Stimulated activated CD4-positive, alpha-beta T cell treated with anti-CD3 and anti-CD28 coated beads, Interleukin-4, amount 100 ng/mL, for 24 hours (primary cell): ENCODE data around the gene SGCD.

ENCODE experiments used
- DNase-seq: peaks from one replicate; pipeline ENCODE4 v3.0.0-alpha.2; 2020

The SGCD gene

DNA sequence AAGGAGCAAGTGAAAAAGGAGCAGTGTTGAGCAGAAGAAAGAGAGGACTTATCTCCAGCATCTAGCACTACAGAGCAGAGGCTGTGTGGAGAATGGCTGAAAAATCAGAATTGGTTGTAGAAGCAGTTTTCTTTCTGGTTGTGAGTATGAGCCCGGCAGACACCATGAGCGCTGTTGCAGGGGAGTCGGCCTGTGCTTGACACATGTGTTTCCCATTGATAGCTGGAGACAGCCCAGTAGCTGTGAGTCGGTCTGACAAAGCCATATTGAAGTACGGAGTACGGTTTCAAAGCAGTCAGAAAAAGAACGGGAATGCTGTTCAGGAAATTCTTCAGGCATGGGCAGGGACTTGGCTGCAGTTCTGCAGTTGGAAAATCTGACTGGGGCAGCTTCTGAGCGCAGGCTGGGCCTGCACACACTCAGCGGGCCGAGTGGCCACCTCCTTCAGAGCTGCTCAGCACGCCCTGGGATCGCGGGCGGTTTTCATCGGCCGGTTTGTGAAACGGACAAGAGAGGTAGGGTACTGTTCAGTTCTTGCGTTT, at the start of gene SGCD:
SGCD (plus strand) TSS at position 447 of the 542 bp plus-strand sequence.
- DNase-seq, result no peak

DNA sequence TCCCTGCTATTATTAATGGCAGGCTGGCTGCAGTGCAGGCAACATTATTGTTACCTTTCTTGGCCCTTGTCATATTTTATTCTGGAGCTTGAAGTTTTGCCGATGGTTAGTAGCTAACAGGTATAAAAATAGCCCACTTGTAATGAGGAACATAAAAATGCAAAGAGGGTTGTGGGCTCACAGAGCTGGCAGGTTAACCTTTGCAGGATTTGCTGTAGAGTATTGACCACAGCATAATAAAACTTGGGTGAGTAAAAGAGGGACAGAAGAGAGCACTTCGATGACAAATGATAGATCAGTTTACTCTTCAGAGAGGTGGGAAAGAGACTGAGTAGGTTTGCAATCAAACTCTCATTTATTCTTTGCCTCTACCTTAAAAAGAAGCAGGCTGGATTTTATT, 49.7 kb upstream of the SGCD start:
- no peak for DNase-seq

GRCh38 chr5:156295431-156295830, 31.5 kb upstream of the SGCD start:
- DNase-seq, result no peak

- DNase-seq, result no peak
These were observed 16.8 kb upstream of the SGCD start for GRCh38 chr5:156310115-156310514.

DNA sequence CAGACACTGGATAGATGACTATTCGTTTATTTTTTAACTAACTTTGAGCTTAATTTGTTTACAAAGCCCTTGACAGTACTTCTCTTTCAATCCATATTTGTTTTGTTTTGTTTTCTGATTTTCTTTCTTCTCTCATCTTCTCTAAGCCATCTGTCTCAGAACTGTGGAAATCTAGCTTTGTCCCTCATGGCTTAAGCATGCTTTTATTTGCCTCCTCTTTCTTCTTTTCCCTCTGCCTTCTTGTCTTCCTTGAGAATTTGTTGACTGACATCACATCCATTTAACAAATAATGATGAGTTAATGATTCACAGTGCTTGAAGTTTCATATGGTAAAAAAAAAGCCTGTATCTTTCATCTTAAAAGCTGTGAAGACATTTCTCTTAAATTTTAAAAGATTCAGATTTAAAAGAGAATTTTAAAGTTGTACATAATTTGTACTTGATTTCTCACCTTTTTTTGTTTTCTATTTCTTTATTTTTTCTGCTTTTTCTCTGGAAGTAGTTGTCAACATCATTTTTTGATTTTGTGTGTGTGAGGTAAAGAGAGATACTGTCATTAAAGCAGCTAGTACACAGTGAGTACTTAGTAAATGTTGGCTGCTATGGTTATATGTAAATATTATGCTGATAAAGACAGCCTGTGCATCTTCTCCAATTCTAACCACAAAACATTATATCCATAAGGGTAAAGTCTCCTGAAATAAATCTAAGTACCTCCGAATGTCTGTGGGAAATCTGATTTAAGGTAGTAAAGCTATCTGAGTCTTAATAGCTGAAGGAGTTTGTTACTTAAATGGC, 13.9 kb upstream of the SGCD start:
- DNase-seq, result no peak

GRCh38 chr5:156314416-156314815, 12.5 kb upstream of the SGCD start:
- no peak for DNase-seq

DNA sequence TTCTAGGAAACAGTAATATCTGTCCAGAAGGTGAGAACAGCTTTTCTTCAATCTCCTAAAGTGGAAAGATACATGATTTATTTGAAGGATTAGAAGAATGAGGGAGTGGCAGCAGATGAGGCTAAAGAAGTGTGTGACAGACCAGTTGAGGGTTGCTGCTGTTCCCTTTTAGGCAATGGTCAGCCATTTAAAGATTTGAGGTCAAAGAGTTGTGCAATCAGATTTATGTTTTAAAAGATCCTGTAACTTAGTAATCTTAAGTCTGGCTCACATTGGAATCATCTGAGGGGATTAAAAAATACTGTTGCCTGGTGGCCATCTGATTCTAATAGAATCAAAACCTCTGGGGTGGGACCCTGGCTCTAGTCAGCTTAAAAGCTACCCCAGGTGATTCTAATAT, 4.3 kb upstream of the SGCD start:
- DNase-seq, result no peak

GRCh38 chr5:156327296-156327695, 332 bp downstream of the SGCD start:
- no peak for DNase-seq

- DNase-seq, result no peak
These were observed 1.2 kb downstream of the SGCD start for GRCh38 chr5:156328161-156328560.

DNA sequence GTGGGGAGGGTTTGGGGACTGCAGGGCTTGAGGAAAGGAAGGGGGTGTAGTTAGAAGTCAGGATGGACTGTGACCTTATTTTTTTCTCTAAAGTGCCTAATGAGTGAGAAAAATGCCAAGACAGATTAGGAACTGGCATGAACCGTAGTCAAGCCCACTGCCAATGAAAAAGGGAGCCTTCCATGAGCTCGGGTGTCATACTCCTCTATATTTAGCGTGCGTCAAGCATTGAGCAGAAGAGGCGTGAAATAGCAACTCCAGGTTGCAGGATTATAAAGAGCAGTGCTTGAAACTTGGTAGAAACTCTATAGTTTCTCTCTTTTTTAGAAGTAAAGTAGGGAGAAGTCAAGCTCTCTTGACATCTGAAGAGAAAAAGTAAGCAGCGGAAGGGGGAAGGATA, 1.8 kb downstream of the SGCD start:
- DNase-seq, result no peak

- no peak for DNase-seq
These were observed 2.2 kb downstream of the SGCD start for GRCh38 chr5:156329171-156329611.

GRCh38 chr5:156330141-156330870, 3.3 kb downstream of the SGCD start:
- no peak for DNase-seq

DNA sequence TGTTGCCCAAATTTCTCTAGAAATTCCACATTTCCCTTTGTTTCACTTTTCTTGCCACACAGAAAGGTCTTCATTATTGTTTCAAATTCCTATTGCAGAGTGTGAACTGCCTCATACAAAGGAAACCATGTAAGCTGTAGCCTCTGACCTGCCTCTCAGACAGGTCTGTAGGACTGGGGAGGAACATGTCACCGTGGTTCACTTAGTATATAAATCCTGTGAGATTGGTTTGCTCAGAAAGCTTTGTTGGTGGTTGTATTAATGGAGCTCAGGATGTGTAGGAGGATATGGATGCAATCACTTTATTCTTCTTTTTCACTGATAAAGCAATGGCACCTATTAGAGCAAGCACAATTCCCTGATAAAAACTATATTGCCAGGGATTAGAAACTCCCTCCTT, 4.2 kb downstream of the SGCD start:
- DNase-seq, result no peak

GRCh38 chr5:156331845-156332244, 4.9 kb downstream of the SGCD start:
- DNase-seq, result no peak

DNA sequence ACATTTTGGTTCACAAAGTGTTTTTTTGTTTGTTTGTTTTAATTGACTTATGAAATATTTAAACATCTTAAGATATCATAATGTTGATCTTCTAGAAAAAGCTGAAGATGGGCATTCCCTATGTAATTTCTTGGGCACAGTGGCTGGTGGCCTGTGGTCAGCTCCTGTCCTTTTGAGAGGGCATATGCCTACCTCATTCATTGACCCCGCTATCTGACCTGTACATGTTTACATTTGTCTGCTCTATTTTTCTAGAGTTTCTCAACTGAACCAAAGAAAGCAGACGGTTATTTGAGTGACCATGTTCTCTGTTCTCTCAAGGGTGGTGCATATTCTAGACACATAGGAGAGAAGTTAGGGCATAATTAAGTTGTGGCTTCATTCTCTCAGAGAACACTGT, 5.3 kb downstream of the SGCD start:
- no peak for DNase-seq

DNA sequence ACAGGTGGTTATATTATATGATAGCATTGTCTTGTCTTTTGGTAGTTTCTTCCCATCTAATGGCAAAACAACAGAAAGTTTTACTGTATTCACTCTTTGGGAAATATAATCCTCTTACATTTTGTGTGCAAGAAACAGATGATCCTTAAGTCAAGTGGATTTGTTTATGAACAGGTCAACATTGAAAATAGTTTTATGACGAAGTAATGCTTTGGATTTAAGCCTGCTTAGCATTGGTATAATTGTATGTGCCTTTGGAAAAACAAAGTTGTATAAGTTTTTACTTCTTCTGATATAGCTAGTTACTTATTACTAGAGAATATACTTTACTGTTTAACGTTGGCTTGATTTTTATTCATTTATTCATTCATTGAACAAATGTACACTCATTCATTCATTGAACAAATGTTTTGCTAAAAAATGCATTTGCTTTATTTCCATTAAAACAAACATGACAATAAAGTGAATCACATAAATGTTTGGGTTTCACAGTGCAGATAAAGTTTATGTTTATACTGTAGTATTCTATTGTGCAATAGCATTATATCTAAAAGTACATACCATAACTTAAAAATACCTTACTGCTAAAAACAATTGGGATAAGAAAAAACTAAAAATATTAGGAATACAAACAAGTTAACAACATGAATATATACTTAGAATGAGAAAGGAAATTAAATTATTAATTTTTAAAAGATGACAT, 12.3 kb downstream of the SGCD start:
- DNase-seq, result no peak

DNA sequence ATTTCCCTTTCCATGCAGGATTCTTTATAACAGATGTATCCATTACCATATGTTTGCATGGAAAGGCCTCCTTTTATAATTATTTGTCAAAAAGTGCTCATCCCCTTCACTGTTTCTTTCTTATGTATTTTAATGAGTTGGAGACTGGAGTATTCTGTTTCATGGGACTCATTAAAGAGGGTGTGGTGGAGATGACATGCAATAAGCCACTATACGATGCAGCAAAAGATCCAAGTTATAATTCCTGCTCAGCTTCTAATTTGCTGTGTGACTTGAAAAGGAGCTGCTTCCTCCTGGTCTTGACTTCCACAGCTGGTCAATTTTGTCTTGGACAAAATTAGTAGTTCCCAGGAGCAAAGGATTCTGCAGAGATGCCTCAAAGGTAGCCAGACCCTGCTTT, 13.9 kb downstream of the SGCD start:
- DNase-seq, result no peak

- DNase-seq, result no peak
These were observed 23.3 kb downstream of the SGCD start for GRCh38 chr5:156350256-156350655.

DNA sequence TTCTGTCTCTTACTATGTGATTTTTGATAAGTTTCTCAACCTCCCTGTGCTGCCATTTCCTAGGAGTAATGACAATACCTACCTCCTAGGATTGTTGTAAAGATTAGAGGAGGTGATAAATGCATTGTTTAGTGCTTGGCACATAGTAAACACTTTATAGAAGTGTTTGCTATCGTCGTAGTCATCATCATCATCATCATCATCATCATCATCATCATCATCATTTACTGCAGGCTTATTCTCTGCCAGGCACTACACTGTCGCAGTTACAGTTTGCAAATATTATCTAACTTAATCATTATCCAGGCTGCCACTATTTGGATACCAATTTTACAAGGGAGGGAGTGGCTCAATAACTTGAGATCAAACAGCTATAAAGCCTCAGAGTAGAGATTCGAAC, 24.5 kb downstream of the SGCD start:
- no peak for DNase-seq

- no peak for DNase-seq
These were observed 27.6 kb downstream of the SGCD start for GRCh38 chr5:156354571-156354970.

- DNase-seq, result no peak
These were observed 29.3 kb downstream of the SGCD start for GRCh38 chr5:156356238-156356637.

DNA sequence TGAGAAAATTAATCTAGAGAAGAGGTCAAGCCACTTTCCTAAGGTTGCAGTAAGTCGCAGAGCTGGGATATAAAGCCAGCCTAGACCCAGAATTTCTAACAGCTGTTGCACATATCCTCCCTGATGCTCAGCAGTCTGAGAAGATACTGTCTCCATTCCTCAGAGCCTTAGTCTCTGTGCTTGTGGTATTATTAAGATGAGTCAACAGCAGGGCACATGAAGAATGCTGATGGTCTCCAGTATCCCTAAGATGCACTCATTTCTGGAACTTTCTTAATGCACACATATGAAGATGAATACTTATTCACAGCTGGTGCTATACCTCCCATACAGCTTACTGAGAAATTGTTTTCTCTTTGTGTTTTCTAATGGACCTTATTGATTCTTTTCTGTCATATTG, 32.5 kb downstream of the SGCD start:
- DNase-seq, result no peak

DNA sequence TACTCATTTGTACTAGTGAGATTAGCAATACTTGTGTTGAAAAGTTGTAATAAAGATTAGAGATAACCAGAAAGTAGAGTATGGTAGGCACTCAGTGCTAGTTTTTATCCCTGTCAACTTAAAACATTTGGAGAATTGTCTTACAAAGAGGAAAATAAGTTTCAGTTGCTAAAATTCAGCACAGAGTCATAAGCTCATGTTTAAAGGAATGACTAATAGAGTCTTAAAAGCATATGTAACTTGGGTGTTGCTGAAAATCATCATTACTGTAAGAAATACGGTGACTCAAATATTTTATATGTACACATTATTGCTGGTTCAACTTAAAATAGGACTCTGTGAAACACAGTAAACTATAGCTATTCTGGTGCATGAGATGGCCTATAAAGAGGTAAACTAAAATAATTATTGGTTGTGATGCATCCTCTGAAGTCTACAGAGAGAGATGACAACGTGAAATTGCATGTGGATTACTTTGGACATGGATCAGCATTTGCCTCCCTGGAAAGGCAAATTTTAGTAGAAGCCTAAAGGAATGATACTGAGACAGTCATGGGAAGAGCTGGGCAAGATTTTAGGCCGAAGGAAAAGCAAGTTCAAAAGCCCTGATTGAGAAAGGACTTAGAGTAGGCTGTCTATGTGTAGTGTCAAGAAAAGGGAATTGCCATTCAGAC, 34.6 kb downstream of the SGCD start:
- DNase-seq, result no peak
